OCI-LY7 (cell line): ENCODE data around the gene N4BP2. TPM values are rescaled to one million over a fixed set of nuclear protein-coding genes. Genes with fewer than 3 reads are reported as not detected.

Source experiments
- BruUV-seq: library from RNA; stranded (reverse); fragments of 400-500 nt; replicated peaks from 2 replicates; lab custom pipeline; 2021; lab: Mats Ljungman, UMichigan
- CTCF ChIA-PET: fragments of 300-600 bp; sonication (Branson Sonifier 250); formaldehyde crosslinking; loops from one replicate; lab custom pipeline; 2022; ENCODE audit warnings: antibody characterized with exemption; ENCODE audit not compliant: unreplicated experiment; lab: Charles Lee
- POLR2A ChIA-PET: fragments of 300-600 bp; sonication (Branson Sonifier 250); formaldehyde crosslinking; loops from one replicate; lab custom pipeline; 2022; ENCODE audit warnings: antibody characterized with exemption; lab: Charles Lee
- DNase-seq: peaks from one replicate; pipeline ENCODE4 v3.0.0-alpha.2; 2015; ENCODE audit warnings: low spot score
- H2AFZ ChIP-seq: fragments of 200-600 bp; sonication (generic), shearing (Covaris generic); 2 replicates; pipeline ENCODE4 v1.6.1; 2014; ENCODE audit warnings: mild to moderate bottlenecking, antibody characterized with exemption, low read length, moderate library complexity
- H3K27ac ChIP-seq: fragments of 200-600 bp; sonication (generic); 2 replicates; pipeline ENCODE4 v1.5.1; 2014; ENCODE audit warnings: mixed run types, low read depth, mild to moderate bottlenecking, moderate library complexity, low read length, inconsistent platforms; ENCODE audit not compliant: poor library complexity, severe bottlenecking
- H3K36me3 ChIP-seq: fragments of 200-600 bp; sonication (generic); 2 replicates; pipeline ENCODE4 v1.6.1; 2014; ENCODE audit warnings: mild to moderate bottlenecking, antibody characterized with exemption, low read length, moderate library complexity, mixed read lengths; ENCODE audit not compliant: insufficient read depth
- H3K4me1 ChIP-seq: fragments of 200-600 bp; sonication (generic); 2 replicates; pipeline ENCODE4 v1.5.1; 2014; ENCODE audit warnings: mild to moderate bottlenecking, low read length; ENCODE audit not compliant: insufficient read depth, poor library complexity, severe bottlenecking
- H3K4me2 ChIP-seq: fragments of 200-600 bp; sonication (generic); 2 replicates; pipeline ENCODE4 v1.6.1; 2014; ENCODE audit warnings: mild to moderate bottlenecking, low read length
- H3K4me3 ChIP-seq: fragments of 200-600 bp; sonication (generic); 2 replicates; pipeline ENCODE4 v1.5.1; 2014; ENCODE audit warnings: mild to moderate bottlenecking, low read depth, low read length; ENCODE audit not compliant: poor library complexity, severe bottlenecking
- H3K79me2 ChIP-seq: fragments of 200-600 bp; sonication (generic); 2 replicates; pipeline ENCODE4 v1.6.1; 2016; ENCODE audit warnings: low read depth, mild to moderate bottlenecking, low read length, moderate library complexity, mixed read lengths; ENCODE audit not compliant: insufficient read depth
- H3K9me2 ChIP-seq: fragments of 200-600 bp; sonication (generic); 2 replicates; pipeline ENCODE4 v1.6.1; 2016; ENCODE audit warnings: mild to moderate bottlenecking, low read length, mixed read lengths; ENCODE audit not compliant: insufficient read depth
- H3K9me3 ChIP-seq: fragments of 200-600 bp; sonication (generic); 2 replicates; pipeline ENCODE4 v1.6.1; 2014; ENCODE audit warnings: mild to moderate bottlenecking, mixed run types, low read length, mixed read lengths
- H4K20me1 ChIP-seq: fragments of 200-600 bp; sonication (generic); 2 replicates; pipeline ENCODE4 v1.6.1; 2014; ENCODE audit warnings: mild to moderate bottlenecking, antibody characterized with exemption, low read length, moderate library complexity, mixed read lengths; ENCODE audit not compliant: insufficient read depth
- EZH2phosphoT487 ChIP-seq: fragments of 200-600 bp; sonication (generic); IDR thresholded peaks from 2 replicates; pipeline ENCODE4 v1.6.1; 2018; ENCODE audit warnings: low read depth, borderline replicate concordance, mild to moderate bottlenecking, mixed run types, antibody characterized with exemption, low read length, moderate library complexity, mixed read lengths
- intact Hi-C: fragments of 100-400 bp; cut with micrococcal nuclease; formaldehyde crosslinking; loops from one replicate; pipeline ENCODE4 v1.10.0; 2022; ENCODE audit not compliant: unreplicated experiment
- total RNA-seq, 2 experiments: library from RNA; depleted of rRNA in 1 of 2; stranded (reverse); fragments of >200 nt in 1 of 2; shearing (Covaris generic) in 1 of 2; gene quantifications; 2 replicates each; pipeline ENCODE4 v1.2.3, GENCODE V29; 2014 to 2022
- TF ChIP-seq, protein P1 (sequence below): fragments of 200-600 bp; sonication (generic); conservative IDR thresholded peaks from 2 replicates; pipeline ENCODE4 v1.5.1; 2014; ENCODE audit warnings: mild to moderate bottlenecking, antibody characterized with exemption, low read length, moderate library complexity, mixed read lengths

The N4BP2 gene
- total RNA-seq, 2 experiments from 2014 or later = 11.4 to 17.8 TPM

DNA sequence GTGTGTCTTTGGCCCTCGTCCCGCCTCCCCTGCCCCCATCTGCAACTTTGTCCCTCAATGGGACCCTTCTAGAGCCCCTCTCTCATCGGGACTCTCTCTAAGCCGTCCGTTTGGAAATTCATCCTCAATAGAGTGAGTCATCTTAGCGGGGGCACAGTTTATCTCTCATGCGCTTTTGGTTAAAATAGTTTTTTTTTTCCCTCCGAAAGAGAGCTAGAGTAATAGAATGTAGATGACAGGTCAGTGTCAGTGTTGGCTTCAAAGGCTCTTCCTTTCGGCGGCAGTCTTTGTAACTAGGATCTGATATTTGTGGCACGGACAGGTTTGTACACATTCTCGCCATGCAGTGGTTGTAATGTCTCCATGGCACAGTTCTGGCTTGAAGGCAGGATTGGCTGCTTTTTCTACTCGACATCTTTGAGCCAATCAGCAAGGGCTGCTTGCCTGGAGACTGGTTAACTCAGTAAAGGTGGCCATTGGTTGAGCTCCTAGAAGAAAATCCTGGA lies 989 bp downstream of the N4BP2 start:
- H3K36me3 ChIP-seq = no peaks in the 10 kb centered on the region
- intact Hi-C loops = loop anchor here (1.0 to 10.0 kb wide), 8 partner anchors 95 to 665 kb away; partner anchors contain the start of genes RHOH and UBE2K
- BruUV-seq = no TSS peak
- ChIA-PET CTCF (interaction anchor here (0.6 to 1.1 kb wide), 2 partner anchors 260 to 267 kb away, joined by 4 to 5 read pairs; no protein-coding TSS in a partner anchor), POLR2A (interaction anchor here (0.6 to 1.6 kb wide), 18 partner anchors 11 to 919 kb away, joined by 3 to 6 read pairs (median 3); no protein-coding TSS in a partner anchor)
- peaks cover 20% of the 10 kb centered on the region for H3K79me2 ChIP-seq
- peaks cover 38% of the 10 kb centered on the region for H3K4me1 ChIP-seq
- no peaks in the 10 kb centered on the region for H4K20me1 ChIP-seq
- no peaks in the 10 kb centered on the region for H3K9me3 ChIP-seq
- peak overlapping the region; percentile 79 for H3K4me3 ChIP-seq
- H3K27ac ChIP-seq = peak overlapping the region; percentile 79
- peak overlapping the region; percentile 81 for H2AFZ ChIP-seq
- no peaks in the 10 kb centered on the region for H3K9me2 ChIP-seq
- TF ChIP-seq, protein P1, sequence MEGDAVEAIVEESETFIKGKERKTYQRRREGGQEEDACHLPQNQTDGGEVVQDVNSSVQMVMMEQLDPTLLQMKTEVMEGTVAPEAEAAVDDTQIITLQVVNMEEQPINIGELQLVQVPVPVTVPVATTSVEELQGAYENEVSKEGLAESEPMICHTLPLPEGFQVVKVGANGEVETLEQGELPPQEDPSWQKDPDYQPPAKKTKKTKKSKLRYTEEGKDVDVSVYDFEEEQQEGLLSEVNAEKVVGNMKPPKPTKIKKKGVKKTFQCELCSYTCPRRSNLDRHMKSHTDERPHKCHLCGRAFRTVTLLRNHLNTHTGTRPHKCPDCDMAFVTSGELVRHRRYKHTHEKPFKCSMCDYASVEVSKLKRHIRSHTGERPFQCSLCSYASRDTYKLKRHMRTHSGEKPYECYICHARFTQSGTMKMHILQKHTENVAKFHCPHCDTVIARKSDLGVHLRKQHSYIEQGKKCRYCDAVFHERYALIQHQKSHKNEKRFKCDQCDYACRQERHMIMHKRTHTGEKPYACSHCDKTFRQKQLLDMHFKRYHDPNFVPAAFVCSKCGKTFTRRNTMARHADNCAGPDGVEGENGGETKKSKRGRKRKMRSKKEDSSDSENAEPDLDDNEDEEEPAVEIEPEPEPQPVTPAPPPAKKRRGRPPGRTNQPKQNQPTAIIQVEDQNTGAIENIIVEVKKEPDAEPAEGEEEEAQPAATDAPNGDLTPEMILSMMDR = no peak
- no peak for TF ChIP-seq EZH2phosphoT487
- peak overlapping the region; percentile 87 for H3K4me2 ChIP-seq
- peak; percentile 88 for DNase-seq

DNA sequence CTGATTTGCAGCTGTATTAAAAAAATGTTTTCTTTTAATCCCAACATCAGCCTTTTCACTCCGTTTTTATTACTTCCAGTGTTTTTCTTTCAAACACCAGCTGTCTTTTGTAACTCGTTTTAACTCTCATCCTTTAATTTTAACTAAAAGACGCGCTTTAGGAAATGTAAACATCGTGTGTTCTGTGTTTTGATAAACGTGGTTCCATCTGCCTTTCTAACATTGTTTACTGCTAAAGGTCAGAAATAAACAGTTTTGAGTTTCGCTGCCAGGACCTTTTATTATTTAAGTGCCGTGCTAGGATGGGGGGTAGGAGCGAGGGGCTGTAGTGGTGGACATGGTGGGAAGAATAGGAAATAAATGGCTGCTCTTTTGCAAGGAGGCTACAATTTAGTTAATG lies 1.5 kb downstream of the N4BP2 start:
- Histone ChIP-seq H3K4me1 (peaks cover 38% of the 10 kb centered on the region), H3K4me2 (peak overlapping the region; percentile 87), H2AFZ (peak overlapping the region; percentile 81; the same call in 1 of the 2 replicates), H3K27ac (no peak overlapping the region), H3K9me3 (no peaks in the 10 kb centered on the region), H3K36me3 (no peaks in the 10 kb centered on the region), H3K9me2 (no peaks in the 10 kb centered on the region), H3K4me3 (peak overlapping the region; percentile 79), H4K20me1 (no peaks in the 10 kb centered on the region), H3K79me2 (peaks cover 20% of the 10 kb centered on the region)
- ChIA-PET CTCF (interaction anchor here (0.6 to 1.1 kb wide), 2 partner anchors 259 to 267 kb away, joined by 4 to 5 read pairs; no protein-coding TSS in a partner anchor), POLR2A (interaction anchor here (0.6 to 1.6 kb wide), 18 partner anchors 10 to 919 kb away, joined by 3 to 6 read pairs (median 3); no protein-coding TSS in a partner anchor)
- TSS peak; percentile 69 for BruUV-seq
- DNase-seq = no peak
- intact Hi-C loops = loop anchor here (5.0 to 10.0 kb wide), 4 partner anchors 94 to 664 kb away; partner anchors contain the start of gene UBE2K
- TF ChIP-seq, protein P1 = no peak
- TF ChIP-seq EZH2phosphoT487 = no peak
